SIG-M5 treated with dmso at 0.1 percent for 504 hours (cell line): ENCODE measurements around the gene PTPRM.

Experiments used
- DNase-seq: peaks from one replicate; lab custom pipeline; 2025; ENCODE audit not compliant: unreplicated experiment; lab: John Stamatoyannopoulos, UW

Gene PTPRM

GRCh38 chr18:7886436-7886835, 319.3 kb downstream of the PTPRM start:
- DNase-seq: no peak

DNA sequence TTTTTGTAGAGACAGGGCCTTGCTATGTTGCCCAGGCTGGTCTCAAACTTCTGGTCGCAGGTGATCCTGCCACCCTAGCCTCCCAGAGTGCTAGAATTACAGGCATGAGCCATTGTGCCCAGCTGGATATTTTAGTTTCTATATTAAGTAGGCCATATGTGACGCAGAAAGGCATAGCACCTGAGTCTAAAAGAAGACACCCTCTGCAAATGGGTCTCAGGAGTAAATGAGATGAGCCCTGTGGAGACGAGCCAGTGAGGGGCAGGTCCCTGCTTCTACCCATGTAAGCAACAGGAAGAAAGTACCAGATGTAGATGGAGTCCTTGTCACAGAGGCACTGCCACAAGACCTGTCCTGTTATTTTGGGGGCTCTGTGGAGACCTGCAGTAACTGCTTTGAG, 322.4 kb downstream of the PTPRM start:
- DNase-seq: no peak

DNA sequence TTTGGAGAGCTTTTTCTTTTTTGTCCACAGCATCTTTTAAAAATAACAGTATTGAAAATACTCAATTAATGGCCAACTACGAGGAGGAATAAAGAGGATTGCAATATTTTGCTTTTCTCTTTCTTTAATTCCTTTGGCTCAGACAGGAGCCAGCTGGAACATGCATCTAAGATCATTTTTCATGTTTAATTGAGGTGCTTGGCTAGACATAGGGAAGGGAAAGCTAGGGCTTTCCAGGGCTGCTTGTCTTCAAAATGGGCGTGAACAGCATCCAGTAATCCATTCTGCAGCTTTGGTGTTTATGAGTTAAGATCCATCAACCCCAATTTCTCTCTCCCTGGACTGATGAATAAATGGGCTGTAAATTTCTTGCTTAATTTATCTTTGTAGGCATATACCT, 323.0 kb downstream of the PTPRM start:
- no peak for DNase-seq

- DNase-seq: no peak
Observed at GRCh38 chr18:7892556-7892955, 325.4 kb downstream of the PTPRM start.

DNA sequence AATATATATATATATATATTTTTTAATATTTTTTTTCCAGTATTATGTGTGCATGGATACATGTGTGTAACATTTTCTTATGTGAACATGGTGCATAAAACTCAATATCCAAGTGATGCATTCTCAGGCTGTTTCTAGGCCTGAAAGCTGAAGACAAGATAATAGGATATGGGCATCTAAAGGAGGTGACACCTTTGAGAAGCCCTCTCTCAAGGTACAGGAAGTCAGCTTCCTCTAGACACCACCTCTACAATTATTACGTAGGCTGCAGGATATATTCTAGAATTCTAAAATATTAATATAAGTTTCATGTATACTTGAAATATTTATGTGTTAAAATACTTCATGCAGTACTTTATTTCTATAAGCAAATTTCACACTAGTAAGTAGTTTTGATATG, 327.5 kb downstream of the PTPRM start:
- no peak for DNase-seq

DNA sequence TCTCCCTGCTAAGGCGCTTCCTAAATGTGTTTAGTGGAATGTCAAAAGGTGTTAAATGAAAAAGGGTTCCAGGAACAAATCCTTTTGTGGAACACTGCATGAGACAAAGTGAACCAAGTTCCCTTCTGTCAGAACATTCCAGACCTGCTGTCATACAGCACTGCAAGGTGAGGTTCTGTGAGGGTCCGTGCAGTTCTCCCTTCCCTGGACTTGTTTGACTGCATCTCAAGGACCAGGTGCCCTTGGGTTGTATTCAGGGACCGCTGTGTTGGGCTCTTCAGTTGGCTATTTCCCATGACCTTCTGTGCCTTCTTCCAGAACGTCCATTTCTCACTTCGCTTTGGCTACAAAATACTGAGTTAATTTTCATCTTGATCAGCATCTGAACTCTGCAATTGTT, 328.2 kb downstream of the PTPRM start:
- DNase-seq: no peak

- no peak for DNase-seq
Observed at GRCh38 chr18:7896161-7896560, 329.0 kb downstream of the PTPRM start.

- DNase-seq: no peak
Observed at GRCh38 chr18:7896805-7897518, 329.8 kb downstream of the PTPRM start.

DNA sequence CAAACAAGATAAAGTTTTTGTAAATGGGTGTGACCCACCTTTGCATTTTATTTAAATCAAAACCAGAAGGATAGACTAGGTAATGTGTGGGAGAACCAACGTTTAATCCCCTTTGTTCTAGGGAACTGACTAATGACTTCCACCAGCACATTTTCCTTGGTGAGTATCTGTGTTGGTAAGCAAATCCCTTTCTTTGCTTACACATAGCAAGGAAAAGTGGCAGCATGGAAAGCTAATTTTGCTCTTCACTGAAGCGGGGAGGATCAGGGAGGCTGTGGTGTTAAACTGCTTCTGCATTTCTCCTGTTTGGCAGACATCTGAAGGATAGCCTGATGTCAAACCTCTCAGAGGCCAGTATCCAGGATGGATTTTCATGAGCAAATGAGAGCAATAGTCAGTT, 331.1 kb downstream of the PTPRM start:
- DNase-seq: no peak

DNA sequence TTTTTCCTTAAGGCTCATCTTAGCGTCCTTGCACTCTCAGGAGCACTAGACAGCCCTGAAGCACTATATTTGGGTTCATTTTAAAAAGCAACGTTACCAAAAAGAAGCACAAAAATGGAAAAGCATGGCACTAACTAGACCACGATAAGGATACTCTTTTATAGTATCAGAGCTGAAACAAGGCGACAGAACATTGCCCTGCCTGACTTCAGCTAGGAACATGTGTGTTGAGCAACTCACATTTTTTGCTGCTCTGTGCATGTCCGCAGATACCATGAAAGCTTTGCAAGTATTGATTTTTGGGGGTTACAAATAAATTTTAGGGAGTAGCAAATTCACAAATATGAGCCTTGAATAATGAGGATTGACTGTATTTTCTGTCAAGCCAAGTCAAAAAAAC, 332.0 kb downstream of the PTPRM start:
- no peak for DNase-seq

GRCh38 chr18:7900091-7900490, 333.0 kb downstream of the PTPRM start:
- no peak for DNase-seq

- DNase-seq: no peak
Observed at GRCh38 chr18:7901657-7902056, 334.5 kb downstream of the PTPRM start.

- no peak for DNase-seq
Observed at GRCh38 chr18:7902399-7902839, 335.3 kb downstream of the PTPRM start.

DNA sequence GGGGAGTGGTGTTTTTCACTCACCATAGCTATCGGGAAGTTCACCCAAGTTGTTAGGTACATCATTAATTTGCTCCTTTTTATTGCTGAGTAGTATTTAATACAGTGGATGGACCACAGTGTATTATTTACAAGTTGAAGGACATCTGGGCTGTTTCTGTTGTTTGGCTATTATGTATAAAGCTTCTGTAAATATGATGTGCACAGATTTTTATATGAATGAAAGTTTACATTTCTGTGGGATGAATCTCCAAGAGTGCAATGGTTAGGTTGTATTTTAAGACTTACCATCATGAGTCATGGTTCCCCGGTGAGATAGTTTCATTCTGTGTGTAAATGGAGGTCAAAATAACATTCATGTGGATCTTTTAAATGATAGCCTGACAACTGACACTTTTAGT, 337.4 kb downstream of the PTPRM start:
- no peak for DNase-seq

DNA sequence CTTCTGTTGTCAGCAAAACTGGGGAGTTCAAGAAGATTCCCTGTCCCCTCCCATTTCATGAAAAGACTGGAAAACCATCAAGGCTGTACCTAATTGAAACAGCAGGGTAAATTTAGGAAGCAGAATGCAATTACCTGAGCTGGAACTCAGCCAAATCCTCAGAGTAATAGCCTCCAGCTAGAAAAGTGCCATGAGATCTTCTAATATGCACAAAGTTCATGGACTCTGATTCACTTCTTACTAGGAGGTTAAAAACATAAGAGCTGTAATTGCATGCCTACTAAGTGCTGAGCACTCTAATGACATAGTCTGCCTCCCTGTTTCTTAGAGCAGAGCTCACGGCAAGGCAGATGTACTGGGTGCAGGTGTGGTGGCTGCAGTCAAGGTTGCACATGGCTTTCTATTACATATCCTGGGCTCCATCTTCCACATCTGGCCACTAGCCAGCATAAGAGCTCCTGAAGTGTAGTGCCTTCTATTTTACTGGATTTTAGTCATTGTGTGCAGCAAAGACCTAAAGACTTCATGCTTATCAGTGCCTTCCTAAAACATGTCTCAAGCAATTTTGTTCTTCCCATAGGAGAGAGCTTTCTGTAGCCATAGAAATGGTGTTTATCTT, 341.7 kb downstream of the PTPRM start:
- DNase-seq: no peak

DNA sequence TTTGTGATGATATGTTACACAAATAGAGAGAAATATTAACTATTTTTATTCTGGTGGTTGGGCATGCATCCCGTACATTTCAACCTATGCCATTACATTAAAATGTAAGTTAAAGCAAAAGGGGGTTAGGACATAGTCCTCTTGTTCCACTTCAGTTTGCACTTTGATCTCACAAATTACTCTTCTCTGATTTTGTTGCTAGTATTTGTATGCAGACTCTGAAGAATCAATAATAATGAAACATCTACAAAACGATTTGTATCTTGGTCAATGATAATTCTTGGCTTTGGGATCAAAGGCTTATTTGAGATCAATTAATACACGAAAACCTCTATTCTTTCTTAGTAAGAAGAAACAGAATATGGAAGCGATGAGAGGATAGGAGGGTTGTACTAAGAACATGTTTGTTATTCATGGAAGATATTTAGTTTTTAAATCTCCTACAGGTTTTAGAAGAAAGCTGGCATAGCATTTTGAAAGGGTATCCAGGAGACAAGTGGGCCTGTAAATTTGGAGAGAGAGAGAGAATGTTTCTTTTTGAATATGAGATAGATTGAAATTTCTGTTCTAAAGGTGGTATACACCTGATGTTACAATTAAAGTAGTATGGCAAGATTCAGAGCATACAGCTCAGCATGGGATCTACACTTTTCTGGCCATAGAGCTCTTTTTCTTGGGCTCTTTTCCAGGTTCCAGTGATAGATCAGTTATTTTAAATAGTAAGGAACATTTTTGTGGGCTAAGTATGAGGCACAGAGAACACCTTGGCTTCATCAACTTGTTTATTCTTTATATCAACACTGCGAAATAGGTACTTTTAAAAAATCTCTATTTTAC, 347.9 kb downstream of the PTPRM start:
- DNase-seq: no peak

- DNase-seq: no peak
Observed at GRCh38 chr18:7918701-7919100, 351.6 kb downstream of the PTPRM start.

- DNase-seq: no peak
Observed at GRCh38 chr18:7919565-7919964, 352.4 kb downstream of the PTPRM start.

GRCh38 chr18:7921938-7922587, 354.9 kb downstream of the PTPRM start:
- DNase-seq: no peak

- DNase-seq: no peak
Observed at GRCh38 chr18:7923105-7923504, 356.0 kb downstream of the PTPRM start.

DNA sequence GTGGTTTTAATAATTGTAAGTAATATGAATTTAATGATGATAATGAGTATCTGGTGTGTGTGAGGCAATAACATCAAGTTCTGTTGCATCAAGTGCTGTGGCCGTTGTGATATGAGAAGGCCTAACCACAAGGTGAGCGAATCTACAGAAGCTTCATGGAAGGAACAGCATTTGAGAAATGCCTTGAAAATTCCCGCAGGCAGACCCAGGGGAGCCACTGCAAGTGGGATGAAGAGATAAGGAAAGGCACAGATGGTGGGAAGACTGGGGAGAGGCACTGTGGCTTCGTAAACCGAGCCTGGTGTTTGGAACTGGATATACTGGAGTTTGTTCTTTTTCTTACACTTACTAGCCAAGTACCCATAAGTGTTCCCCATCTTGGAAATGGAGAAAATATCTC, 357.5 kb downstream of the PTPRM start:
- DNase-seq: no peak

- DNase-seq: no peak
Observed at GRCh38 chr18:7926526-7926925, 359.4 kb downstream of the PTPRM start.
